Body of pancreas (tissue), 4 donors: ENCODE results near the gene SRP14. TPM values are rescaled to one million over a fixed set of nuclear protein-coding genes. Genes with fewer than 3 reads are reported as not detected.
"Not testable (repeated sequence)": the region's sequence is repeated elsewhere in the genome, so short reads cannot be mapped to it uniquely, and the experiment has no call there.

ENCODE experiments used
- ATAC-seq: fragments of 150-250 bp; one replicate; pipeline ENCODE4 v1.9.1; 2016
- DNase-seq, 4 donors: peaks; one replicate each; pipeline ENCODE4 v3.0.0-alpha.2; 2019
- H3K27ac ChIP-seq, 4 donors: fragments of 200-600 bp; sonication (generic); 1 replicate in 3 of 4; 2 replicates in 1 of 4; pipeline versions ENCODE4 v1.5.1 to v1.6.1; 2016 to 2019; ENCODE audit warnings: mild to moderate bottlenecking in 1 of 4, mixed read lengths in 1 of 4, moderate library complexity in 1 of 4
- H3K27me3 ChIP-seq, 2 donors: fragments of 200-600 bp; sonication (generic); one replicate each; pipeline ENCODE4 v1.6.0; 2016; ENCODE audit warnings: mild to moderate bottlenecking in 1 of 2
- H3K36me3 ChIP-seq, 2 donors: fragments of 200-600 bp; sonication (generic); replicated peaks in 1 of 2; 2 replicates each; pipeline ENCODE4 v1.5.1; 2016; ENCODE audit warnings: low read depth in 2 of 2; ENCODE audit not compliant: insufficient read depth in 1 of 2
- H3K4me1 ChIP-seq: fragments of 200-600 bp; sonication (generic); one replicate; pipeline ENCODE4 v1.6.0; 2016
- H3K4me3 ChIP-seq, 2 donors: fragments of 200-600 bp; sonication (generic); 1 replicate in 1 of 2; 2 replicates in 1 of 2; pipeline ENCODE4 v1.5.1; 2016 to 2019
- H3K9me3 ChIP-seq, 3 donors: fragments of 200-600 bp; sonication (generic); 1 replicate in 2 of 3; 2 replicates in 1 of 3; pipeline ENCODE4 v1.5.1; 2016
- POLR2A ChIP-seq, 3 donors: fragments of 450-650 bp; IDR thresholded peaks; one replicate each; pipeline ENCODE4 v1.6.1; 2016; ENCODE audit warnings: antibody characterized with exemption in 3 of 3, mild to moderate bottlenecking in 2 of 3
- WGBS, 2 donors: methylation state at CpG; one replicate each; pipeline ENCODE4 v1.1.5; 2017; 5-methylcytosine and 5-hydroxymethylcytosine counted together
- intact Hi-C: fragments of 100-400 bp; cut with DNase I; formaldehyde crosslinking; loops from one replicate; pipeline ENCODE4 v1.15.1; 2023
- total RNA-seq, 2 donors: library from RNA; depleted of rRNA; stranded (reverse); fragments of >200 nt; gene quantifications; one replicate each; pipeline ENCODE4 v1.1.0, GENCODE V29; 2016
- TF ChIP-seq, protein P1 (sequence below), 7 experiments: fragments of 450-650 bp in 4 of 7; fragments of 200-600 bp in 3 of 7; sonication (generic) in 3 of 7; IDR thresholded peaks; one replicate each; pipeline ENCODE4 v1.5.1; 2016 to 2019; ENCODE audit warnings: antibody characterized with exemption in 7 of 7

Gene SRP14
- total RNA-seq, 2 donors from 2014 or later = 122 to 209 TPM

DNA sequence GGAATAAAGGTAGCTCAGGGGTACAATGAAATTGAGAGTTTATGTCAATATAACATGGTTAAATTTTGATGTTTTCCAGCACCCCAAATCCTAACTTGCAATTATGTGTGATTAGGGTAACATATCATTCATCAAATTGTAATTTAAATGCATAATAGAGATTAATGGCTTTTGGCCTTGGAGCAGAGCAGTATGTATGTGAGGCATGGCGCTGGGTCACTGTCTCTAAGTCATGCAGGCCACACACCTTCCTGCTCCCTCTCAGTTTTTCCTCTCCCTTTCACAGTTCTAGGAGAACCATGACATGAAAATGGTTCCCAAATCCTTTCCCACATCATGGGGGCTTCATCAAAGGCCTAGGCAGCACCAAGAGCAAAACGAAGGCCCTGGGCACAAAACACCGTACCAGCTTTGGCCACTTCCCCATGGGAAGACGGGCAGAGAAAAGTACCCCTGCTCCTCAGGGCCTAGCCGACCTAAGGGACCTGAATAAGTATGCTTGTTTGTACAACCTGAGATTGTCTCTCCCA lies 3.9 kb upstream of the SRP14 start:
- Histone ChIP-seq H3K4me1 (peaks cover 44% of the 10 kb centered on the region), H3K36me3 (no peaks in the 10 kb centered on the region), H3K27me3 (no peaks in the 10 kb centered on the region), H3K27ac (no peak overlapping the region), H3K4me3 (no peak overlapping the region), H3K9me3 (no peaks in the 10 kb centered on the region)
- 76 to 81% methylated on average over 5 of the region's 5 CpGs for WGBS, 2 donors
- intact Hi-C loops = loop anchor here (10.0 kb wide), 1 partner anchor 232 kb away; no protein-coding TSS in a partner anchor
- DNase-seq = no peak
- no peak for ATAC-seq
- TF ChIP-seq, protein P1, sequence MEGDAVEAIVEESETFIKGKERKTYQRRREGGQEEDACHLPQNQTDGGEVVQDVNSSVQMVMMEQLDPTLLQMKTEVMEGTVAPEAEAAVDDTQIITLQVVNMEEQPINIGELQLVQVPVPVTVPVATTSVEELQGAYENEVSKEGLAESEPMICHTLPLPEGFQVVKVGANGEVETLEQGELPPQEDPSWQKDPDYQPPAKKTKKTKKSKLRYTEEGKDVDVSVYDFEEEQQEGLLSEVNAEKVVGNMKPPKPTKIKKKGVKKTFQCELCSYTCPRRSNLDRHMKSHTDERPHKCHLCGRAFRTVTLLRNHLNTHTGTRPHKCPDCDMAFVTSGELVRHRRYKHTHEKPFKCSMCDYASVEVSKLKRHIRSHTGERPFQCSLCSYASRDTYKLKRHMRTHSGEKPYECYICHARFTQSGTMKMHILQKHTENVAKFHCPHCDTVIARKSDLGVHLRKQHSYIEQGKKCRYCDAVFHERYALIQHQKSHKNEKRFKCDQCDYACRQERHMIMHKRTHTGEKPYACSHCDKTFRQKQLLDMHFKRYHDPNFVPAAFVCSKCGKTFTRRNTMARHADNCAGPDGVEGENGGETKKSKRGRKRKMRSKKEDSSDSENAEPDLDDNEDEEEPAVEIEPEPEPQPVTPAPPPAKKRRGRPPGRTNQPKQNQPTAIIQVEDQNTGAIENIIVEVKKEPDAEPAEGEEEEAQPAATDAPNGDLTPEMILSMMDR (IDR thresholded peaks at IDR 0.05) = no peak
- no peak for TF ChIP-seq POLR2A (IDR thresholded peaks at IDR 0.05)

DNA sequence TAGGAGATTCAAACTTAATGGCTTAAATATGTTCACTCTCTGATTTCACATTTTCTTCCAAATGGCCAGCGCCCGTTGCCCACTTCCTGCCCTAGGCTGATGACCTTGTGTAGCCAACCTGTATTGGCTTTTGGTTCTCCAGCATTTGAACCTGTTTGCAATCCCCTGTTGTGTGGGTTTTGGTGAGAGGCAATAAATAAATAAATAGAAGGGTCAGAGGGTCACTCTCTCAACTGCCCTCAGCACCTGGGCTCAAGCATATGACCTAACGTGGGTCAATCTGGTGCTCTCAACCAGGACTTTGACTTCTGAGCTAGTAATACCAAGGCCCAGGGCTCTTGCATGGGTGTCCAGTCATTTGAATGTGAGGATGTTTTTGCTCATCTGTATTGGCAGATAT lies 1.8 kb upstream of the SRP14 start:
- Histone ChIP-seq H3K9me3 (no peaks in the 10 kb centered on the region), H3K27me3 (no peaks in the 10 kb centered on the region), H3K4me3 (no peak overlapping the region), H3K4me1 (peaks cover 42% of the 10 kb centered on the region), H3K27ac (no peak overlapping the region), H3K36me3 (peaks cover 2 to 5% of the 10 kb centered on the region in 2 donors)
- 75 to 77% methylated on average over 3 of the region's 3 CpGs for WGBS, 2 donors
- DNase-seq = no peak
- TF ChIP-seq POLR2A (IDR thresholded peaks at IDR 0.05) = no peak
- TF ChIP-seq, protein P1 (IDR thresholded peaks at IDR 0.05) = no peak
- ATAC-seq = no peak
- intact Hi-C loops = loop anchor here (10.0 kb wide), 1 partner anchor 234 kb away; no protein-coding TSS in a partner anchor

DNA sequence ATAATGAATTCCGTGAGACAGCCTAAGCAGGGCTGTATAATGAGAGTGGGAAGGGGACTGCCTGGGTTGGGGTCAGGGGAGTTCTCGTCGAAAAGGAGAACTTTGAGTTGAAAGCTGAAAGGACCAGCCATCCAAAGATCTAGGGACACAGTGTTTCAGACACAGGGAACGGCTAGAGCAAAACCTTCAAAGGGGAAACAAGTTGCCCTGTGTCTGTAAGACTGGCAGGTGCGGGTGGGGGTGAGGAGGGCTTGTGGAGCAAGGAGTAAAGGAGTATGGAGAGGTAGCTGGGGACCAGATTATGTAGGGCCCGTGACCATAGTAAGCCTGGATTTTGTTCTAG lies 1.3 kb upstream of the SRP14 start:
- DNase-seq = no peak
- no peak for ATAC-seq
- peaks cover 37% of the 10 kb centered on the region for H3K4me1 ChIP-seq
- H3K9me3 ChIP-seq = no peaks in the 10 kb centered on the region
- H3K27me3 ChIP-seq = no peaks in the 10 kb centered on the region
- peaks cover 5 to 6% of the 10 kb centered on the region in 2 donors for H3K36me3 ChIP-seq
- intact Hi-C loops = loop anchor here (10.0 kb wide), 1 partner anchor 235 kb away; no protein-coding TSS in a partner anchor
- TF ChIP-seq, protein P1 (IDR thresholded peaks at IDR 0.05) = no peak
- no peak for TF ChIP-seq POLR2A (IDR thresholded peaks at IDR 0.05)
- WGBS, 2 donors = 61 to 72% methylated on average over 6 of the region's 6 CpGs
- H3K27ac ChIP-seq = peak overlapping the region in 1 of 4 donors; percentile 7
- H3K4me3 ChIP-seq = no peak overlapping the region

DNA sequence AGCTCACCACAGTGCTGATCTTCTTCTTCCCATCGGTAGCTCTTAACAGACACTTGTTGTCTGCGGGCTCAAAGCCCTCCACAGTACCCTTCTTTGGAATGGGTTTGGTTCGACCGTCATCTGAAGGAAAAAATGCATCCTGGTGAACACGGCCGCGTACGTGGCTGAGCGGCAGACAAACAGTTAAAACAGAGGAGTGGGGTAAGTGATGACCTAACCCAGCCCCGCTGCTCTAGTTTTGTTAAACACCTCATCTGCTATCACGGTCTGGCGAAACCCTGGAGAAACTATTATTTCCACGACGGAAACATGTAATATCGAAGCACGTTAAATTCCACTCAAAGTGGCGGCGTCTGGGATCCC lies 725 bp downstream of the SRP14 start:
- Histone ChIP-seq H3K4me1 (peaks cover 30% of the 10 kb centered on the region), H3K27ac (peak overlapping the region; percentile 82 to 95 (median 90)), H3K4me3 (peak overlapping the region; percentile 56 to 64), H3K9me3 (no peaks in the 10 kb centered on the region), H3K27me3 (no peaks in the 10 kb centered on the region), H3K36me3 (peaks cover 5 to 20% of the 10 kb centered on the region in 2 donors)
- WGBS, 2 donors = 0% methylated on average over 16 to 18 of the region's 18 CpGs
- TF ChIP-seq, protein P1 (IDR thresholded peaks at IDR 0.05) = no peak
- TF ChIP-seq POLR2A (IDR thresholded peaks at IDR 0.05) = no peak
- DNase-seq (no peak), ATAC-seq (peak; percentile 6)
- intact Hi-C loops = no loop called here

DNA sequence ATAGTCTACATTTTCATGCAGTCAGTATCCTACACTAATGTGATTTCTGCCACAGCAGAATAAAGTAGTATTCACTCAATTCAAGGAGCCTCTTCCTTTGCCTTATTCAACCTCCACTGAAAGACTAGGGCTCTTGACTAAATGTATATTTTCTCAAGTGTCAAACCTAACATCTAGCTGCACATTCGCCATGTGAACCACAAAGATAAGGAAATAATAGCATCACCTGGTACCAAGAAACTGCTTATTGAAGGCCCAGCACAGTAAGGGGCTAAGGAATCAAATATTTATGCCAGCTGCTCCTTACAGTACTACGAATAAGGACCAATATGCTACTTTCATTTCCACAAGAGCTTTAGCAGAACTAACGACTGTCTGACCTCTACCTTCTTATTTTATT lies 1.3 kb downstream of the SRP14 start:
- H3K36me3 ChIP-seq = peaks cover 7 to 24% of the 10 kb centered on the region in 2 donors

DNA sequence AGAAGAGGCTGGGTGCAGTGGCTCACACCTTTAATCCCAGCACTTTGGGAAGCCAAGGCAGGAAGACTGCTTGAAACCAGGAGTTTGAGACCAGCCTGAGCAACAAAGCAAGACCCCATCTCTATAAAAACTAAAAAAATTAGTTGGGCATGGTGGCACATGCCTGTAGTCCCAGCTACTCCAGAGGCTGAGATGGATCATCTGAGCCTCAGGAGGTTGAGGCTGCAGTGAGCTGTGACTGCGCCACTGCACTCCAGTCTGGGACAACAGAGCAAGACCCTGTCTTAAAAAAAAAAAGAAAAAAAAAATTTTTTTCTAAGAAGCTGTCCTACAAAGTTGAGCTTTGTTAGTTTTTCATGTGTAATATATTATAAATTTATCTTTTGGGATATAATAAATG lies 3.8 kb downstream of the SRP14 start:
- H3K27ac ChIP-seq, intact Hi-C loops, H3K9me3 ChIP-seq, ATAC-seq, DNase-seq, H3K4me3 ChIP-seq, H3K27me3 ChIP-seq: not testable (repeated sequence)
- peaks cover 23% of the 10 kb centered on the region for H3K4me1 ChIP-seq
- H3K36me3 ChIP-seq = peaks cover 11 to 32% of the 10 kb centered on the region in 2 donors
- 84 to 100% methylated on average over 1 of the region's 1 CpG for WGBS, 2 donors

More for the DNA sequence above, 1.3 kb downstream of the SRP14 start:
- H3K27ac ChIP-seq = peak overlapping the region in 3 of 4 donors; percentile 90 to 95 (median 91)
- no peaks in the 10 kb centered on the region for H3K27me3 ChIP-seq
- intact Hi-C loops = no loop called here
- peak overlapping the region in 1 of 2 donors; percentile 56 for H3K4me3 ChIP-seq
- WGBS, 2 donors = 17 to 28% methylated on average over 3 of the region's 3 CpGs
- H3K9me3 ChIP-seq = no peaks in the 10 kb centered on the region
- ATAC-seq (no peak), DNase-seq (no peak)
- H3K4me1 ChIP-seq = peaks cover 30% of the 10 kb centered on the region
- TF ChIP-seq, protein P1 (IDR thresholded peaks at IDR 0.05) = no peak
- no peak for TF ChIP-seq POLR2A (IDR thresholded peaks at IDR 0.05)
